Measurements from ENCODE around the gene GJC2. TPM values are rescaled to one million over a fixed set of nuclear protein-coding genes. Genes with fewer than 3 reads are reported as not detected.

GJC2 gene
- total RNA-seq, 4 donors from 2014 or later, result 0.20 to 7.1 (median 1.4) TPM

DNA sequence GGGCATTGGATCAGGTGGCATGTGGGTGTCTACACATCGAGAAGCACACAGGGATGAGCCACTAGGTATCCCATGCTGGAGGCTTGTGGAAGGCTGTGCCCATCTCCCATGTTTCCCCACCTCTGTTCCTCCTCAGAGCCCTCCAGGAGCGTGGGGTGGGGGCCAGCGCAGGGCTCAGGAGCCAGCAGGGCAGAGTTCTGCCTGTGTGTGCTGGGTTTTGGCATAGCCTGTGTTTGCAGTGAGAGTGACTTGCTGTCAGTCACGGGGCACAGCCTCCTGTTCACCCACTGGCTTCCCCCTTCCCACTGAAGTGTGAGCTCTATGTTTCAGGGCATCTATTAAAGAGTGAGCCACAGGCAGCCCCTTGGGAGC is 26.3 kb downstream of the GJC2 start:
- H3K27ac ChIP-seq, result peak overlapping the region in 2 of 4 donors; percentile 23 to 43
- DNase-seq, result no peak
- H3K36me3 ChIP-seq, result no peaks in the 10 kb centered on the region
- TF ChIP-seq EP300 (IDR thresholded peaks at IDR 0.05; ENCODE audit: low read depth) (no peak), POLR2A (IDR thresholded peaks at IDR 0.05) (no peak), POLR2AphosphoS5 (IDR thresholded peaks at IDR 0.05) (no peak)
- TF ChIP-seq, protein P1, sequence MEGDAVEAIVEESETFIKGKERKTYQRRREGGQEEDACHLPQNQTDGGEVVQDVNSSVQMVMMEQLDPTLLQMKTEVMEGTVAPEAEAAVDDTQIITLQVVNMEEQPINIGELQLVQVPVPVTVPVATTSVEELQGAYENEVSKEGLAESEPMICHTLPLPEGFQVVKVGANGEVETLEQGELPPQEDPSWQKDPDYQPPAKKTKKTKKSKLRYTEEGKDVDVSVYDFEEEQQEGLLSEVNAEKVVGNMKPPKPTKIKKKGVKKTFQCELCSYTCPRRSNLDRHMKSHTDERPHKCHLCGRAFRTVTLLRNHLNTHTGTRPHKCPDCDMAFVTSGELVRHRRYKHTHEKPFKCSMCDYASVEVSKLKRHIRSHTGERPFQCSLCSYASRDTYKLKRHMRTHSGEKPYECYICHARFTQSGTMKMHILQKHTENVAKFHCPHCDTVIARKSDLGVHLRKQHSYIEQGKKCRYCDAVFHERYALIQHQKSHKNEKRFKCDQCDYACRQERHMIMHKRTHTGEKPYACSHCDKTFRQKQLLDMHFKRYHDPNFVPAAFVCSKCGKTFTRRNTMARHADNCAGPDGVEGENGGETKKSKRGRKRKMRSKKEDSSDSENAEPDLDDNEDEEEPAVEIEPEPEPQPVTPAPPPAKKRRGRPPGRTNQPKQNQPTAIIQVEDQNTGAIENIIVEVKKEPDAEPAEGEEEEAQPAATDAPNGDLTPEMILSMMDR (IDR thresholded peaks at IDR 0.05), result no peak
- H3K4me1 ChIP-seq, result peaks cover 0 to 13% (median 2%) of the 10 kb centered on the region in 4 donors
- in situ Hi-C loops (cut with MboI; ENCODE audit: low pct_ligation_motif_present in 1 of 4, low pct_unique_long_range_greater_than_20kb in 1 of 4, low sequenced_read_pairs in 3 of 4) (loop anchor here in 1 of 4 donors (10.0 kb wide), 1 partner anchor 51 kb away; no protein-coding TSS in a partner anchor), intact Hi-C loops (cut with DNase I; ENCODE audit: low total_unique reads) (no loop called here)
- H3K4me3 ChIP-seq, result no peak overlapping the region
- no peaks in the 10 kb centered on the region for H3K9me3 ChIP-seq
- H3K27me3 ChIP-seq, result no peaks in the 10 kb centered on the region
- WGBS, 2 donors (ENCODE audit: low coverage in 1 of 2), result 91% methylated on average over 4 of the region's 4 CpGs; no CpG with 5 or more reads in 1 of the 2 donors

DNA sequence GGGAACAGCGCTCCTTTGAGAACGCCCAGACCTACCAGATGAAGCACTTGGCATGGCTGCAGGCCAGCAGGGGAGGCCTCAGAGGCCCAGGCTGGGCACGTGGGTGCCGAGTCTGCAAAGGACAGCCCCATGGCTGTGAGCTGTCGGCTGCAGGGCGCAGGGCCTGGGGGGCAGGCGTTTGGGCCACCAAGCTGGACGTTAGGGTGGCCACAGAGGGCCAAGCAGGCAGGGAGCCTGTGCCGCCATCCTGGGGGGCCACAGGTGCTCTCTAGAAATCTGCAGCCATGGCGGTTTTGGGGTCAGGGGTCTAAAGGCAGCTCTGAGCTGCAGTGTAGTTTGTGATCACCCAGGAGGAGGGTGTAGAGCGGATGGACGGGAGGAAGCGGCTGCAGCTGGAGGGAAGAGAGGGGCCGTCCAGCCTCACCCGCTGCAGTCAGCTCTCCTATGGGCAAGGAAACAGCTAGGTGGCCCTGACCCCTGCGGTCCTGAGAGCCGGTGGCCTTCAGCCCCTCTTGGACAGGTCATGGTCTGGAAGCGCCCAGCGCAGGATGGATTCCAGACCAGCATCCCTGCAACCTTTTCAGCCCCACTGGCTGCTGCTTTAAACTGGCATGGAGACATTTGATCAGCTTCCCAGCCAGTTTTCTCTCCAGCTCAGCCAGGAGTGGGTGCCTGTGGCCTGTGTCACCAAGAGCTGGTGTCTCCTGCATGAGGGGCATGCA is 26.9 kb downstream of the GJC2 start:
- 90% methylated on average over 19 of the region's 19 CpGs; no CpG with 5 or more reads in 1 of the 2 donors for WGBS, 2 donors (ENCODE audit: low coverage in 1 of 2)
- intact Hi-C loops (cut with DNase I; ENCODE audit: low total_unique reads) (no loop called here), in situ Hi-C loops (cut with MboI; ENCODE audit: low pct_ligation_motif_present in 1 of 4, low pct_unique_long_range_greater_than_20kb in 1 of 4, low sequenced_read_pairs in 3 of 4) (loop anchor here in 1 of 4 donors (10.0 kb wide), 1 partner anchor 52 kb away; no protein-coding TSS in a partner anchor)
- H3K36me3 ChIP-seq, result no peaks in the 10 kb centered on the region
- no peak overlapping the region for H3K4me3 ChIP-seq
- peaks cover 0 to 13% (median 2%) of the 10 kb centered on the region in 4 donors for H3K4me1 ChIP-seq
- peak overlapping the region in 2 of 4 donors; percentile 23 to 43 for H3K27ac ChIP-seq
- no peaks in the 10 kb centered on the region for H3K27me3 ChIP-seq
- no peaks in the 10 kb centered on the region for H3K9me3 ChIP-seq
- no peak for TF ChIP-seq POLR2AphosphoS5 (IDR thresholded peaks at IDR 0.05)
- TF ChIP-seq, protein P1 (IDR thresholded peaks at IDR 0.05), result no peak
- TF ChIP-seq EP300 (IDR thresholded peaks at IDR 0.05; ENCODE audit: low read depth), result no peak
- TF ChIP-seq POLR2A (IDR thresholded peaks at IDR 0.05), result no peak
- DNase-seq, result no peak

DNA sequence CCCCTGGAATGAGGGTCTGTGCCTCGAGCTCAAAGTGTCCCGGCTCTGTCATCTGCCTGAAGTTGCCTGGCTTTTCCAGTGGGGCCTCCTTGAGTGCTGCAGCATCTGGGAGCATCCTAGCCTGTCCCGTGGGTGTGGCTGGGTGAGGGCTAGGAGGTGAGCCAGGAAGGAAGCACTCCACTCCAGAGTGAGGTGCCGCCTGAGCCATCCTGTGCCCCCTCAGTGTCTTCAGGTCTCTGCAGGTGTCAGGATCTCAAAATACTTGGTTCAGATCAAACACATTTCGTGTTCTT is 27.4 kb downstream of the GJC2 start:
- intact Hi-C loops (cut with DNase I; ENCODE audit: low total_unique reads), result no loop called here
- Histone ChIP-seq H3K4me3 (no peak overlapping the region), H3K9me3 (no peaks in the 10 kb centered on the region), H3K4me1 (peaks cover 0 to 13% (median 2%) of the 10 kb centered on the region in 4 donors), H3K27me3 (no peaks in the 10 kb centered on the region), H3K36me3 (no peaks in the 10 kb centered on the region), H3K27ac (peak overlapping the region; percentile 5 to 43 (median 30))
- in situ Hi-C loops (cut with MboI; ENCODE audit: low pct_ligation_motif_present in 1 of 4, low pct_unique_long_range_greater_than_20kb in 1 of 4, low sequenced_read_pairs in 3 of 4), result loop anchor here in 1 of 4 donors (10.0 kb wide), 1 partner anchor 52 kb away; no protein-coding TSS in a partner anchor
- TF ChIP-seq POLR2A (IDR thresholded peaks at IDR 0.05) (no peak), EP300 (IDR thresholded peaks at IDR 0.05; ENCODE audit: low read depth) (no peak), POLR2AphosphoS5 (IDR thresholded peaks at IDR 0.05) (no peak)
- TF ChIP-seq, protein P1 (IDR thresholded peaks at IDR 0.05), result no peak
- no peak for DNase-seq
- WGBS, 2 donors (ENCODE audit: low coverage in 1 of 2), result 67 to 82% methylated on average over 1 to 5 of the region's 5 CpGs

DNA sequence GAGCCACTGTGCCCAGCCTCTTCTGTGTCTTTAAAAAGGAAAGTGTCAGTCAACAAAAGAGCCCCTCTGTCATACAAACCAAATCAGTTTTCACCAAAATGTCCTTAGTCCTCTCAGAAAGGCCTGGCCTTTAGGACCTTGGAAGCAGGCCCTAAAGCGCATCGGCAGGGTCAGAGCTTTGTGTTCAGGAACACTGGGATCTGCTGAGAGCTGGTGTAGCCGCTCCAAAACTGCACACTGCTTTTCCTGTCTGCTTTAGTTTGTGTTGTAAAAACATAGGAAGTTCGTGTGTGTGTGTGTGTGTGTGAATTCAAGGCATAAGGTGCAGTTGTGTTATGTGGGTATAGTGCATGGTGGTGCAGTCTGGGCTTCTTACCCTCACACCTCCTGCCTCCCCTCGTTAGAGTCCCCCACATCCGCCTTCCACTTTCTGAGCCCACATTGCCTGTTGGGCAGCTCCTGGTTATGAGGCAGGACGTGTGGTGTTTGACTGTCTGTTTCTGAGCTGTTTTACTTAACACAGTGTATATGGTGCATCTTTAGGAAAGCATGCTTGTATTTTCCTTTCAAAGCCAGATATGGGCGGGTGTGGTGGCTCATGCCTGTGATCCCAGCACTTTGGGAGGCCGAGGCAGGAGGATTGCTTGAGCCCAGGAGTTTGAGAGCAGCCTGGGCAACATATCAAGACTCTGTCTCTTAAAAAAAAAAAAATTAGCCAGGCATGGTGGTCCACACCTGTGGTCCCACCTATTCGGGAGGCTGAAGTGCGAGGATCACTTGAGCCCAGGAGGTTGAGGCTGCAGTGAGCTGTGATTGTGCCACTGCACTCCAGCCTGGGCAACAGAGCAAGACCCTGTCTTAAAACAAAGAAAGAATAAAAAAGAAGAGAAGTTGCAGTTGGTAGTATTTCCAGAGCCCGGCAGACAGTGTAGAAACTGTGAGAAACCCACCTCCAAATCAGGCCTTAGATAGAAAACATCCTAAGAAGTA is 28.3 kb downstream of the GJC2 start:
- intact Hi-C loops (cut with DNase I; ENCODE audit: low total_unique reads) (no loop called here), in situ Hi-C loops (cut with MboI; ENCODE audit: low pct_ligation_motif_present in 1 of 4, low pct_unique_long_range_greater_than_20kb in 1 of 4, low sequenced_read_pairs in 3 of 4) (loop anchor here in 1 of 4 donors (10.0 kb wide), 1 partner anchor 53 kb away; no protein-coding TSS in a partner anchor)
- WGBS, 2 donors (ENCODE audit: low coverage in 1 of 2), result 89 to 94% methylated on average over 2 to 12 of the region's 12 CpGs
- H3K27ac ChIP-seq, result peak overlapping the region; percentile 22 to 69 (median 48)
- H3K27me3 ChIP-seq, result no peaks in the 10 kb centered on the region
- peaks cover 0 to 13% (median 2%) of the 10 kb centered on the region in 4 donors for H3K4me1 ChIP-seq
- TF ChIP-seq, protein P1 (IDR thresholded peaks at IDR 0.05), result no peak
- no peak for TF ChIP-seq EP300 (IDR thresholded peaks at IDR 0.05; ENCODE audit: low read depth)
- TF ChIP-seq POLR2AphosphoS5 (IDR thresholded peaks at IDR 0.05), result no peak
- no peak for TF ChIP-seq POLR2A (IDR thresholded peaks at IDR 0.05)
- no peak for DNase-seq
- no peaks in the 10 kb centered on the region for H3K9me3 ChIP-seq
- H3K36me3 ChIP-seq, result no peaks in the 10 kb centered on the region
- no peak overlapping the region for H3K4me3 ChIP-seq
